AG08395 (cell line): ENCODE measurements around the gene IL17REL.
A peak's percentile ranks its signal among the peaks of the same experiment; 100 is the strongest.
"Not testable (repeated sequence)": the region's sequence is repeated elsewhere in the genome, so short reads cannot be mapped to it uniquely, and the experiment has no call there.

Experiments used
- DNase-seq: peaks from one replicate; pipeline ENCODE4 v3.0.0; 2012; ENCODE audit warnings: mixed read lengths, low spot score

Gene IL17REL

GRCh38 chr22:50002791-50003190, 9.8 kb downstream of the IL17REL start:
- DNase-seq = no peak

DNA sequence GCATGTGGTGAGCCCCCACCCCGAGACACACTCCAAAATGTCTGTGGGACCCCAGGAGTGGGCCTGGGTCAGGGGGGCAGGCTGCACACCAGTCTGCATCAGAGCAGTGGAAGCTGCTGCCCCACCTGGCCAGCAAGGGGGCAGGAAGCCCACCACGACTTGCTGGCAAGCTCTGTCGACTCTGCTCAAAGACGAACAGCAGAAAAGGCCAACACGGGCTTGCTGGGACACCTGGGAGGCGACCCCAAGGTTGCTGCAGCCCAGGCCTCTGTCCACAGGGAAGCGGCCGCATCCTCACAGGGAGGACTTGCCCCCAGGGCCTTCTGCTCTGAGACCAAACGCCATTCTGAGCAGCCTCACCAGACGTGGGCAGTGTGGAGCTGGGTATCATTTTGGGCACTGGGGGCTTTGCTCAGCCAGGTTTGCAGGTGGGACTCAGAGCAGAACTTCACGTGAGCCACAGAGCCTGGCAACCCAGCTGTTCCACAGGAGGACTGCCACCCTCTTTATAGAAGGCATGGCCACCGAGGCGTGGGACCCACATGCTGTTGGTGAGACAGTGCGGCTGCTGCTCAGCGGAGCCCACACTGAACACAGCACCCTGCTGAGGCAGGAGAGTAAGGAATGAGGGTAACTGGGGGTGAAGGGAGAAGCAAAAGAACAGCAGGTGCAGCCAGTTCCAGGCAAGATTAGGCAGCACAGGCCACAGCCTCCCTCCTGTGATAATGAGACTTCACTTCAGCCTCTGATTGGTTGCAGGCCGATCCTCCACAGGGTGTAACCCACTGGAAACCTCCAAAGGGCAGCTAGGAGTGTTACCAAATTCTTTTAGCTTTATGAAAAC, 11.0 kb downstream of the IL17REL start:
- no peak for DNase-seq

DNA sequence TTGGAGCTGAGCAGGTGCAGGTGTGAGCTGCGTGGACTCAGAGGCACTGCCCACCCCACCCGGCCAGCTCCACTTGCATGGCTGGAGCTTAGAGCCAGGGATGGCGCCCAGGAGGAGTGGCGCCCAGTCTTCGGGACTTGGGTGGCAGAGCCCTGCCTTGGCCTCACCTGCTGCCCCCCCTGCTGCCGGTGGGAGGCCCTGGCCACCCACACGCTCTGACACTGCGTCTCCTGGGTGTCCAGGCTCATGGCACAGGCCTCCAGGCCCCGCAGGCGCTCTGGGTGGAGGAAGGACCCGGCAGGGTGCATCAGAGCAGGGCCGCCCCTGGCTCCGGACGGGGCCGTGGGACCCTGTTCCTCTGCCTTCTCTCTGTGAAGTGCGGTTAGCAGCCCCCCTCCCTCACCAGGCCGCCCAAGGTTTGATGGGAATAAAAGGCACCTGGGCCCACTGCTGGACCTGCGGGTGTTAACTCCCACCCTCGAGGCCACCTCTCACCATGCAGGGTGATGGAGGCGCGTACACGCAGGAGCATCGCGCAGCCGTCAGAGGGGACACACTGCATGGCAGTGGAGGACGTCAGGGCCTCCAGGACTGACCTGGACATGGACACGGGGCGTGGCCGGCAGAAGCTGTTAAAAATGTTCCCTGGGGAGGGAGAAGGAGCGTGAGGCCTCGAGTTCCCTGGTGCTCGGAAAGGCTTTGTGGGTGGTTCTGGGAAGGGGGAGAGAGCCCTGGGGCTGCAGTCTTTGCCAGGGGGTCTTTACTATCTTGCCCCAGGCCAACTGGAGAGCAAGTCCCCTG, 11.8 kb downstream of the IL17REL start:
- no peak for DNase-seq

GRCh38 chr22:49999946-50000586, 12.5 kb downstream of the IL17REL start:
- DNase-seq = no peak

GRCh38 chr22:49999063-49999945, 13.3 kb downstream of the IL17REL start:
- DNase-seq = no peak

- no peak for DNase-seq
These were observed 13.9 kb downstream of the IL17REL start for GRCh38 chr22:49998718-49999062.

DNA sequence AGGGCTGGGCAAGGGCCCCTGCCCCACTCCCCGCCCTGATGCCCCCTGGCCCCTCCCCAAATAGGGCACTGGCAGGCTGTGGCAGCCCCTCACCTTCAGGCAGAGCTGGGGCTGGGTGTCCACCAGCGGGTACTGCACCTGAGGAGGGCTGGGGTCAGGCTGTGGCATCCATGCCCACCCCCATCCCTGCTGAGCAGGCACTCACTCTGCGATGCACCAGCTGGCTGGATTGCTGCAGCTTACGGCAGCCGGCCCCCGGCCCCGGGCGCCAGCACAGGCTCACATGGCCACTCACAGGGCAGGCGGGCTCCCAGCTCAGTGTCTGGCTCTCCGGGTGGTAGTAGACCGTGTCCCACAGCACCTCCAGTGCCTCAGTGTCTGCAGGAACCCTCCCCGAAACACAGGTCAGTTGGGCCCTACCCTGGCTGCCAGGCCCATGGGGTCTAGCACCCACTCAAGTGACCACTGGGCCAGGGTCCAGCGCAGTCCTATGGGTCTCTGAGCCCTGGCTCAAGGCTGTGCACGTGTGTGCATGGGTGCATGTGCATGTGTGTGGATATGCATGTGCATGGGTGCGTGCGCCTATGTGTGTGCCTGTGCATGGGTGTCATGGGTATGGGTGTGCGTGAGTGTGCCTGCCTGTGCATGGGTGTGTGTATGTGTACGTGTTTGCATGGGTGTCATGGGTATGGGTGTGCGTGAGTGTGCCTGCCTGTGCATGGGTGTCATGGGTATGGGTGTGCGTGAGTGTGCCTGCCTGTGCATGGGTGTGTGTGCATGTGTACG, 14.4 kb downstream of the IL17REL start:
- DNase-seq = no peak

DNA sequence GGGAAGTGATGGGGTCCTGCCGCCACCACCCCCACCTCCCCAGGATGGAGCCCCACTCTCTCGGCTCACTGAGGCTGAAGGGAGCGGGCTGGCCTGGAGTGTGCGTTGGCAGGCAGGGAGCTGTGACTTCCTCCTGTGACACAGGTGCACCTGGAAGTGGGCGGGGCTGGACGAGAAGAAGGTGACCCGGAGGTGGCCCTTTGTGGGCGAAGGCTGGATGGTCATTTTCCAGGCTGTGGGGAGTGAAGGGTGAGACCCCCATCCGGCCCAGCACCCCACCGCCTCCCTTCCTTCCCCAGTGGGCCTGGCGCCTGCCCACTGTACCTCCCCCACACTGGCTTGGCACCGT, 15.3 kb downstream of the IL17REL start:
- DNase-seq = no peak

DNA sequence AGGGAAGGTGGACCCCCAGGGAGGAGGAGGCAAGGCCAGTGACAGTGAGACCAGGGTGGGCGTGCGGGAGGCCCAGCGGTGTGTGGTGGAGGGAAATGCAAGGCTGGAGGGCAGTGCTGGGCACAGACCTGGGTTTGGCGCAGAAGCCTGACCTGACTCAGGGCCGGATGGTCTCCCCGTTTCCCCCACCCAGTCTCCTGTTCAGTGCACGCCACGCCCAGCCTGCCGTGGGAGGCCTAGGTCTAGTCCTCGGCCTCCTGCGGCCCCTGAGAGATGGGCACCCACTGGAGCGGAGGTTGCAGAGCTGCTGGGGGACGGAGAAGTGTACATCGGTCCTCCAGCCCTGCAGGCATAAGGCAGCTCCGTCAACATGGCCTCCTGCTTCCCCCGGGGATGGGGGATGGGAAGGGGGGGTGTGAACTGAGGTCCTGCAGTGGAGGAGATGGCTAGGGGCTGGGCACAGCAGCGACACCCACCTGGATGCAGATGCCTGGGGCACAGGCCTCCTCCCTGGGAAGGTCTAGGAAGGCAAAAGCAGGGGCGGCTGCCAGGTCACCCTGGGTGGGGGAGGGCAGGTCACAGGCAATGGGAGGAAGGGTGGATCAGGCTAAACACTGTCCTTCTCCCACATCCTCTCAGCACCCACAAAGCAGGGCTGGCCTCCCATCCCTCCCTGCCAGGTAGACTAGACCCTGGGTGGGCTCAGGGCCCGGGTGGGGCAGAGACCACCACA, 15.9 kb downstream of the IL17REL start:
- no peak for DNase-seq

DNA sequence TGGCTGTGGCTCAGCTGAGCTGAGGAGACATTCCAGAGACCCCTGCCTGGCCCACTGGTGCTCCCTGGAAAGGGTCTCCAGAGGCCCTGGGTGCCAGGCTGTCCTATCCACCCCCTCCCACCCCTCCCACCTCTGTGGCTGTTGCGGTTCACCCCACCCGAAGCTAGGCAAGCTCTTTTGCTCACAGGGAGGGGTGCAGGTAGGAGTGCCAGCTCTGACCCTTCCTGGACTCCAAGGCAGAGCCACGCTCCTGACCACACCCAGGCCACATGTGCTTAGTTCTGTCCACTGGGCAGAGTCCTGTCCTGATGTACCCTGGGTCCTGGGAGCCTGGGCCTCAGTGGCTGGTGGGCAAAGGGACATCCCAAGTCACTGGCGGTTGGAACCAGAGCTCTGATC, 16.4 kb downstream of the IL17REL start:
- no peak for DNase-seq

DNA sequence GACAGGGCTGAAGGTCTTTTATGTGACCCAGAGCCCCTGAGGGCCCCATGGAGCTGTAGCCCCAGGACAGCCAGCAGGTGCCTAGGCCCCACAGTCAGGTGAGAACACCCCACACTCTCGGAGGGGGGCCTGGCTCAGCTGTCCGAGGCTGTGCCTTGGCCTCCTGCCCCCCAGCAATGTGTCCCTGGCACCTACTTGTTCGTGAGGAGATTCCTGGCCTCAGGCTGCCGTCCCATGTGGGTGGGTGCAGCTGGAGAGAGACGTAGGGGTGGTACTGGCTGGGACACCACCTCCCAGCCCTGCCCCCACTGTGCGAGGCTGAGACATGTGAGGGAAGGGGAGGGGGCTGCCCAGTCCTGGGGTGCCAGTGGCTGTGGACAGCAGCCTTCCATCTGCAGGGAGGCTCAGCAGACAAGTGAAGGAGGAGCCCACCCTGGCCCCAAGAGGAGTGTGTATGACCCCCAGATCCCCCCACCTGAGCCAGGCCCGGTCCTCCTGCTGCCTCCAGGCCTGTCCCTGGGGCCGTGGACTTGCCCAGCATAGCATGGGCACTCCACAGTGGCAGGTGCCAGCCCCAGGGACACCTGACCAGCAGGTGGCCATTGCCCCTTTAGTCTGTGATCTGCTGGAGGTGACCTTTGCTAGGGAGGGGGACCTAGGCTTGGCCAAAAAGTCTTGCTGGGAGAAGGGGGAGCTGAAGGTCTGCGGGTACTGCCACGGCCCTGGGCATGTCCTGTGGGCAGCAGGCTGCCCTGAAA, 17.0 kb downstream of the IL17REL start:
- DNase-seq = no peak

GRCh38 chr22:49995041-49995360, 17.6 kb downstream of the IL17REL start:
- DNase-seq = no peak

DNA sequence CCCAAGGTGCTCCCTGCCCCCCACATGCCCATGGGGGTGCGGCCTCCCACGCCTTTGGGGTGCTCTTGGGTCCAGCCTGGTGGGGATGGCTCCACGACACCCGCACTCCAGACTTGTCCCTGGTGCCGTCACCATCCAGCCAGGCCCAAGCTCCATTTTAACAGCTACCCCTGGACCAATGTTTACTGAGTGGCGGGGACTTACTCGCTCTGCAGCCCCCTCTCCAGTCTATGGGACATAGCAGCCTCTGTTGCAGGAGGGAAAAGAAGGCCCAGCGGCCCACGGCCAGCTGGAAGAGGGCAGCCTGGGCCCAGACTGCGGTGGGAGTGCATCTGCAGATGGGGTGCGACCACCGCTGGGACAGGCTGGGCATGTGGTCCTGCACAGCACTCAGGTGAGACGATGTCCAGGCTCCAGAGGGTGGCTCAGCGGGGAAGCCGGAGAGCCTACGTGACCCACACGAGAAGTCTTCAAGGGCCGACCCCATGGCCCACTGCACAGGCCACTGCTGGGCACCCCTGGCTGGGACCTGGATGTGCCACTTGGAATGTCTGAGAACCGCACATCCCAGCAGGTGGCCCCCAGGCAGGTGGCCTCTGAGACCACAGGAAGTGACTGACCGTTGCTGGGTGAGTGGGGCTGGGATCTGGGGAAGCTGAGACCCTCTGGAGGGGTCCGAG, 18.1 kb downstream of the IL17REL start:
- no peak for DNase-seq

DNA sequence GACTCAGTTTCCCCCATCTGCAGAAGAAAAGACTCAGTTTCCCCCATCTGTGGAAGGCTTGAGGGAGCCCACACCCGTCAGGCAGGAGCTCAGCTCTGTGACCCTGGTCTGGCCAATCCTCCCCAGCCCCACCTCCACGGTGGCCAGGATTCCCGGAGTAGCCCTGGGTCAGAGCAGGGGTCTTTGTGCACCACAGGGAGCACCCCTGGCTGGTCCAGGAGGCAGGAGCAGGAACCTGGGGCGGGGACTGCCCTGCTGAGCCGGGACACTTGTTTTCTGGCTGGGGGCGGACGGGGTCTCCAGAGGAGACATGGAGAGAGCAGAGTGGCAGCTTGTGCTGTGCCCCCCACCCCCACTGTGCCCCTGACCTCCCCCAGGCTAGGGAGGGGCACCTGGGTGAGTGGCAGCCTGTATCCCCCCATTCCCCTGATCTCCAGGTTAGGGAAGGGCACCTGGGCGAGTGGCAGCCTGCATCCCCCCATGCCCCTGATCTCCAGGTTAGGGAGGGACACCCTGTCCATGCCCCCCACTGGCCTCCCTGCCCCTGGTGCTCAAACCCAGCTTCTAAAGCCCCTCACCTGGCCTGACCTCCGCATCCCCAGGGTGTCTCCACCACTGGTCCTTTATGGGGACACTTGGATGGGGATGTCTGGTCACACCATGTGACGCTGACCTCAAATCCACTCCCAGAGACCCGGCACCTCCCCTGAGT, 18.8 kb downstream of the IL17REL start:
- DNase-seq = no peak

- DNase-seq = peak; percentile 78
These were observed 19.5 kb downstream of the IL17REL start for GRCh38 chr22:49992921-49993648.

DNA sequence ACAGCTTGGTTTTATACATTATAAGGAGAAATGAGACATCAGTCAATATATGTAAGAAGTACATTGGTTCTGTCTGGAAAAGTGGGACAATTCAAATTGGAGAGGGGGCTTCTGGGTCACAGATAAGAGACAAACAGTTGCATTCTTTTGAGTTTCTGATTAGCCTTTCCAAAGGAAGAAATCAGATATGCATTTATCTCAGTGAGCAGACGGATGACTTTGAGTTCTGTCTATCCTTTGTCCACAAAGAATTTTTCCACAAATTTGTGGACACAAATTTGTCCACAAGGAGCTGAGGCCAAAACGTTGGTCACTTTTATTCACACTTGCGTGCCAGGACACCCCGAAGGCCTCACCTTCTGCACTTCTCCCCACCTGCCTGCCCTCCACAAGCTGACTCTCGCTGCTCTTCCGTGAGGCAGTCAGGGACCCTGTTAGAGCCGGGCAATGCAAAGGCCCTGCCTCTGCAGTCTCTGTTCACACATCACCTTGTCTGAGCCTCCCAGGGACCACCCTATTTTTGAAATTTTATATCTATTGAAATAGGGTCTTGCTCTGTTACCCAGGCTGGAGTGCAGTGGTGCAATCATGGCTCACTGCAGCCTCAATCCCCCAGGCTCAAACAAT, 20.5 kb downstream of the IL17REL start:
- DNase-seq = no peak

DNA sequence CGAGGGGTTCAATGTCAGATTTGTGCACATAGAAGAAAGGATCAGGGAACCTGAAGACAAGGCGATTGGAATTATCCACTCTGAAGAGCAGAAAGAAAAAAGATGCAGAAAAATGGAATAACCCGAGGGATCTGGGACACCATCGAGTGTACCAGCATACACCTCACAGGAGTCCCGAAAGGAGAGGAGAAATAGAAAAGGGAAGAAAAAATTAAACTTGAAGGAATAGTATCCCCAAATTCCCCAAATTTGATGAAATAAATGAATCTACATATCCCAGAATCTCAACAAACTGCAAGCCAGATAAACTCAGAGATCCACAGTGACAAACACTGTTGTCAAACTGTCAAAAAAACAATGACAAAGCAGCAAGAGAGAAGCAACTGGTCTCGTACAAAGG, 21.4 kb downstream of the IL17REL start:
- no peak for DNase-seq

DNA sequence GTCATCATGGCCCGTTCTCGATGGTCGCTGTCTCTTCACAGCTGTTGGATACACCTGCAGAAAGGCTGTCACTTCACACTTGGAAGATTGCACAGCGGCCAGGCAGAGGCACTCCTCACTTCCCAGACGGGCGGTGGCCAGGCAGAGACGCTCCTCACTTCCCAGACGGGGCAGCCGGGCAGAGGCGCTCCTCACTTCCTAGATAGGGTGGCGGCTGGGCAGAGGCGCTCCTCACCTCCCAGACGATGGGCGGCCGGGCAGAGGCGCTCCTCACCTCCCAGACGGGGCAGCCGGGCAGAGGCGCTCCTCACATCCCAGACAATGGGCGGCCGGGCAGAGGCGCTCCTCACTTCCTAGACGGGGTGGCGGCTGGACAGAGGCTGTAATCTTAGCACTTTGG, 22.7 kb downstream of the IL17REL start:
- not testable (repeated sequence) for DNase-seq
